IPS-15b (cell line): ENCODE measurements around the gene CRIP1.

Experiments
- H3K27me3 ChIP-seq: one replicate; pipeline ENCODE4 v1.6.1; 2013; ENCODE audit warnings: low read length; ENCODE audit not compliant: control insufficient read depth, insufficient read depth
- H3K36me3 ChIP-seq: one replicate; pipeline ENCODE4 v1.6.1; 2013; ENCODE audit warnings: low read length; ENCODE audit not compliant: control insufficient read depth, insufficient read depth
- H3K4me1 ChIP-seq: one replicate; pipeline ENCODE4 v1.6.1; 2013; ENCODE audit warnings: mild to moderate bottlenecking, low read length; ENCODE audit not compliant: control insufficient read depth, insufficient read depth
- H3K4me3 ChIP-seq: one replicate; pipeline ENCODE4 v1.5.1; 2013; ENCODE audit warnings: low read depth, low read length
- H3K9ac ChIP-seq: one replicate; pipeline ENCODE4 v1.6.1; 2013; ENCODE audit warnings: low read depth, mild to moderate bottlenecking, low read length
- H3K9me3 ChIP-seq: one replicate; pipeline ENCODE4 v1.6.1; 2013; ENCODE audit warnings: mild to moderate bottlenecking, low read length; ENCODE audit not compliant: control insufficient read depth, insufficient read depth

Gene CRIP1, protein sequence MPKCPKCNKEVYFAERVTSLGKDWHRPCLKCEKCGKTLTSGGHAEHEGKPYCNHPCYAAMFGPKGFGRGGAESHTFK

GRCh38 chr14:105486163-105486973 is at the start of gene CRIP1:
Gene CRIP1 (plus strand): TSS chr14:105486886. CDS start chr14:105487260, 374 bp downstream.
- H3K4me3 ChIP-seq: peak within 1 kb of the TSS; percentile 22
- no peaks in the 10 kb centered on the region for H3K36me3 ChIP-seq
- H3K4me1 ChIP-seq: peaks cover 3% of the 10 kb centered on the region
- H3K9ac ChIP-seq: no peak within 1 kb of the TSS
- peaks cover 50% of the 10 kb centered on the region for H3K27me3 ChIP-seq
- no peaks in the 10 kb centered on the region for H3K9me3 ChIP-seq

- Histone ChIP-seq H3K27me3 (no peaks in the 10 kb centered on the region), H3K9ac (no peak overlapping the region), H3K4me1 (no peaks in the 10 kb centered on the region), H3K36me3 (peaks cover 19% of the 10 kb centered on the region), H3K4me3 (no peak overlapping the region), H3K9me3 (no peaks in the 10 kb centered on the region)
Measured at GRCh38 chr14:105436891-105437722, 49.6 kb upstream of the CRIP1 start.

- H3K9ac ChIP-seq: no peak overlapping the region
- H3K27me3 ChIP-seq: no peaks in the 10 kb centered on the region
- no peak overlapping the region for H3K4me3 ChIP-seq
- H3K36me3 ChIP-seq: peaks cover 25% of the 10 kb centered on the region
- H3K9me3 ChIP-seq: no peaks in the 10 kb centered on the region
- no peaks in the 10 kb centered on the region for H3K4me1 ChIP-seq
Measured at GRCh38 chr14:105437723-105438500, 48.8 kb upstream of the CRIP1 start.

DNA sequence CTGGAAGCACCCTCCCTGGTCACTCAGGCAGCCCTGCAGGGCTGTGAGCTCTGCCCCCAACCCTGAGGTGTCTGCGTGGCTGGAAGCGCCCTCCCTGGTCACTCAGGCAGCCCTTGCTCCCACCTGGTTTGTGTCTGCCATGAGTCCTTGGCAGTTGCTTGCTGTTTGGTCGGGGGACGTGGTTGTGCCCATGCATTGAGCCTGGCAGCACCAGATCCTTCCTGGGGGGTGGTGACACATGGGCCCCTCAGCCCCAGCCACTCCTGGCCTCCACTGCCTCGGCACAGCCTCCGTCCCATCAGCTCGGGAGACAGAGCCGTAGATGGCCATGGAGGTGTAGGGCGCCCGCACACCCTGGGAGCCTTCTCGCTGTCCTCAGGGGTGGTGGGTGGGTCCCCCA is 47.5 kb upstream of the CRIP1 start:
- Histone ChIP-seq H3K9me3 (no peaks in the 10 kb centered on the region), H3K27me3 (no peaks in the 10 kb centered on the region), H3K9ac (no peak overlapping the region), H3K4me3 (no peak overlapping the region), H3K4me1 (no peaks in the 10 kb centered on the region), H3K36me3 (peaks cover 25% of the 10 kb centered on the region)

GRCh38 chr14:105439710-105440553 is 46.8 kb upstream of the CRIP1 start:
- H3K9me3 ChIP-seq: no peaks in the 10 kb centered on the region
- H3K4me1 ChIP-seq: no peaks in the 10 kb centered on the region
- H3K36me3 ChIP-seq: peaks cover 25% of the 10 kb centered on the region
- no peaks in the 10 kb centered on the region for H3K27me3 ChIP-seq
- H3K4me3 ChIP-seq: no peak overlapping the region
- no peak overlapping the region for H3K9ac ChIP-seq

GRCh38 chr14:105440554-105440900 is 46.2 kb upstream of the CRIP1 start:
- Histone ChIP-seq H3K36me3 (peaks cover 25% of the 10 kb centered on the region), H3K9me3 (no peaks in the 10 kb centered on the region), H3K4me1 (no peaks in the 10 kb centered on the region), H3K4me3 (no peak overlapping the region), H3K27me3 (no peaks in the 10 kb centered on the region), H3K9ac (no peak overlapping the region)

- Histone ChIP-seq H3K36me3 (peaks cover 26% of the 10 kb centered on the region), H3K4me1 (no peaks in the 10 kb centered on the region), H3K4me3 (no peak overlapping the region), H3K9ac (no peak overlapping the region), H3K9me3 (no peaks in the 10 kb centered on the region), H3K27me3 (no peaks in the 10 kb centered on the region)
Measured at GRCh38 chr14:105440992-105441391, 45.7 kb upstream of the CRIP1 start.

DNA sequence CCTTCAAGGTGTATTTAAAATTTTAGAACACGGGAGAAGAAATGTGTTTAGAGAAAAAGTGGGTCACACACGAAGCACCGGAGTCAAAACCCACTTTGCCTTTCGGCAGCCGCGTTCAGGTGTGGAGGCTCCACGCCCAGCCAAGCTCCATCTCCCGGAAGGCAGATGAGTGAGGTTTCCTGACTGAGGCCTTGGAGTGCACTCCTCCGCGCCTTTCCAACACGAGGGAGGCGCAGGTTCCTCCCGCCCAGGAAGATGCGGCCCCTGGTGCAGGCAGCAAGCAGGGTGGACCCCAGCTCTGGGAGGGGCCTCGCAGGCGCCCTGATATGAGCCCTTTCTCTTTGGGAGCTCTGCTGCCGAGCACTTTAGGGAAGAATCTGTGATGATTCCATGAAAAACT is 44.6 kb upstream of the CRIP1 start:
- Histone ChIP-seq H3K36me3 (peaks cover 26% of the 10 kb centered on the region), H3K27me3 (no peaks in the 10 kb centered on the region)

DNA sequence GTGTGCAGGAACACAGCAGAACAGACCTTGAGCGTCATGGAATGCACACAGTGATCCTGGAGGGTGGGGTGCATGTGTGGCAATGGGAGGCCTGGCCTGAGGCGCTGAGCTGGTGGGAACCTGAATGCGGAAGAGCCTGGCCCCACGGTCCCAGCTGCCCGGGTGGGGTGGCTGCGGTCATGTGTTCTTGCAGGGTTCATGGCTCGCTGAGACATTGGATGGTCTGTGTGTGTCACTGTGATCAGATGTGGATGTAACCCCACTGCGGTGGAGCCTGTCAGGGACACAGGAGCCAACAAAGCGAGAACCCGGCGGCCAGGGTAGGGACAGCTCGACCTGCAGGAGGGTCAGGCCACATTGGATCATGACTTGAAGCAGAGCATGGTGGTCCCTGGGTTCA is 43.9 kb upstream of the CRIP1 start:
- Histone ChIP-seq H3K9me3 (no peaks in the 10 kb centered on the region), H3K27me3 (no peaks in the 10 kb centered on the region), H3K36me3 (peaks cover 23% of the 10 kb centered on the region), H3K4me3 (no peak overlapping the region), H3K4me1 (no peaks in the 10 kb centered on the region), H3K9ac (no peak overlapping the region)

More for the DNA sequence above, 44.6 kb upstream of the CRIP1 start:
- Histone ChIP-seq H3K9me3 (no peaks in the 10 kb centered on the region), H3K4me3 (no peak overlapping the region), H3K9ac (no peak overlapping the region), H3K4me1 (no peaks in the 10 kb centered on the region)

DNA sequence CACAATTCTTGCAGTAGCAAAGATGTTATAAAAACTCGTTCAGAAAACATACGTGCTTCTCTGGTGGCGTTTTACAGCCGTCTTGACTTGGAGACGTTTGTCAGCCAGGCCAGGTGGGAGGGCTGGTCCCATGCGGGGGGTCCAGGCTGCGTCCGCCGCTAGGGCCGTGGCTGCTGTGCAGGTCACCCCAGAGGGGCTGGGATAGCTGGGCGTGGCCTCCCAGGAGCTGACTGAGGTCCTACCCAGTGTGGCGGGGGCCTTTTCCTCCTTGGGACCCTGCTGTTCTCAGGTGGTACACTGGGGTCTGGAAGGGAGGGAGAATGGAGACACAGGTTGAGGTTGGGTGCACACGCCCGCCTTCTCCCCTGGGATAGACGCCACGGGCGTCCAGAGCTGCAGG is 41.8 kb upstream of the CRIP1 start:
- Histone ChIP-seq H3K9ac (no peak overlapping the region), H3K36me3 (peaks cover 28% of the 10 kb centered on the region), H3K4me3 (no peak overlapping the region), H3K9me3 (no peaks in the 10 kb centered on the region), H3K4me1 (no peaks in the 10 kb centered on the region), H3K27me3 (no peaks in the 10 kb centered on the region)

DNA sequence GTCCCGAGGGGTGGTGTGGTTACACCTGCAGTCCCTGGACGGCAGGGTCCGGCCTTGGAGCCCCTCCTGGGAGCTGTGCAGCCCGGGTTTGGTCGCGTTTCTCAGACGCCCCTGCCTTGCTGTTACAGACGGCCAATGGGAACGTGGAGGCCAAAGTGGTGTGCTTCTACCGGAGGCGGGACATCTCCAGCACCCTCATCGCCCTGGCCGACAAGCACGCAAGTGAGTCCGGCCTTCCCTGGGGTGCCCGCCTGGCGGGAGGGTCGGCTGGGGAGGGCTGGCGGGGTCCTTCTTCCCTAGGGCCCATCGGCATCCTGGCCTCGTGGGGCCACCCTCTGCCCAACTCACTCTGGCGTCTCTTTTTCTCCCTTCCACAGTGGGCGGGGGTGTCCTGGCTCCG is 41.4 kb upstream of the CRIP1 start:
- no peak overlapping the region for H3K9ac ChIP-seq
- H3K4me1 ChIP-seq: no peaks in the 10 kb centered on the region
- no peaks in the 10 kb centered on the region for H3K9me3 ChIP-seq
- peaks cover 29% of the 10 kb centered on the region for H3K36me3 ChIP-seq
- H3K4me3 ChIP-seq: no peak overlapping the region
- no peaks in the 10 kb centered on the region for H3K27me3 ChIP-seq
